Spinal cord (tissue), 10 donors: ENCODE measurements around the gene PIF1. TPM values are rescaled to one million over a fixed set of nuclear protein-coding genes. Genes with fewer than 3 reads are reported as not detected.
A peak's percentile ranks its signal among the peaks of the same experiment; 100 is the strongest.

Experiments
- DNase-seq, 6 donors: peaks; one replicate each; pipeline versions ENCODE4 v3.0.0 to v3.0.0-alpha.2; 2013 to 2015; ENCODE audit warnings: low spot score in 6 of 6, low read depth in 4 of 6
- H3K27ac ChIP-seq: one replicate; pipeline ENCODE4 v1.5.1; 2013; ENCODE audit warnings: low read depth, low read length, control low read depth
- H3K27me3 ChIP-seq: one replicate; pipeline ENCODE4 v1.6.1; 2013; ENCODE audit warnings: low read length; ENCODE audit not compliant: control insufficient read depth, insufficient read depth
- H3K36me3 ChIP-seq: one replicate; pipeline ENCODE4 v1.6.1; 2013; ENCODE audit warnings: low read length; ENCODE audit not compliant: control insufficient read depth, insufficient read depth
- H3K4me1 ChIP-seq: one replicate; pipeline ENCODE4 v1.6.1; 2013; ENCODE audit warnings: low read length; ENCODE audit not compliant: control insufficient read depth, insufficient read depth
- H3K4me3 ChIP-seq: one replicate; pipeline ENCODE4 v1.5.1; 2013; ENCODE audit warnings: low read depth, low read length, control low read depth
- H3K9me3 ChIP-seq: one replicate; pipeline ENCODE4 v1.6.1; 2013; ENCODE audit warnings: low read length; ENCODE audit not compliant: control insufficient read depth, insufficient read depth
- WGBS: methylation state at CpG from one replicate; pipeline ENCODE4 v1.1.5; 2013; ENCODE audit warnings: missing lambda C conversion rate; ENCODE audit not compliant: insufficient coverage; 5-methylcytosine and 5-hydroxymethylcytosine counted together
- long read RNA-seq, 4 donors: transcript quantifications; one replicate each; lab custom pipeline, GENCODE V29; 2026
- polyA plus RNA-seq, 2 donors: library from polyadenylated mRNA; unstranded; fragments of 120-200 nt; gene quantifications; one replicate each; pipeline ENCODE4 v1.2.1, GENCODE V29; 2013; ENCODE audit not compliant: insufficient read length in 2 of 2
- total RNA-seq, 2 donors: library from RNA; depleted of rRNA in 1 of 2; stranded (reverse); fragments of 120-200 nt in 1 of 2; fragments of >200 nt in 1 of 2; gene quantifications; one replicate each; pipeline versions ENCODE4 v1.2.3 to v1.2.4, GENCODE V29; 2013 to 2014
- donor health status: healthy.

The PIF1 gene
- total RNA-seq (1 to 10 TPM; 2.3 to 4.0 TPM), polyA plus RNA-seq (10 to 100 TPM in 1 of 2 donors, 1 to 10 TPM in 1; 8.5 to 11.3 TPM)
- long read RNA-seq, donor 1 = 0 reads
- long read RNA-seq, donor 2 = 0 reads
- long read RNA-seq, donor 3 = 0 reads
- long read RNA-seq, donor 4 = 0 reads

- Histone ChIP-seq H3K4me3 (peak within 1 kb of the TSS; percentile 76), H3K27me3 (peaks cover 11% of the 10 kb centered on the region), H3K27ac (peak within 1 kb of the TSS; percentile 89), H3K36me3 (peaks cover 15% of the 10 kb centered on the region), H3K4me1 (peaks cover 25% of the 10 kb centered on the region), H3K9me3 (no peaks in the 10 kb centered on the region)
- DNase-seq = peak; percentile 93 to 99 (median 96)
- WGBS = 0% methylated on average over 32 of the region's 35 CpGs
Measured at GRCh38 chr15:64825431-64826294, at the start of gene PIF1. Gene PIF1 (minus strand): TSS chr15:64825647. CDS start chr15:64824335, 1,312 bp downstream.

DNA sequence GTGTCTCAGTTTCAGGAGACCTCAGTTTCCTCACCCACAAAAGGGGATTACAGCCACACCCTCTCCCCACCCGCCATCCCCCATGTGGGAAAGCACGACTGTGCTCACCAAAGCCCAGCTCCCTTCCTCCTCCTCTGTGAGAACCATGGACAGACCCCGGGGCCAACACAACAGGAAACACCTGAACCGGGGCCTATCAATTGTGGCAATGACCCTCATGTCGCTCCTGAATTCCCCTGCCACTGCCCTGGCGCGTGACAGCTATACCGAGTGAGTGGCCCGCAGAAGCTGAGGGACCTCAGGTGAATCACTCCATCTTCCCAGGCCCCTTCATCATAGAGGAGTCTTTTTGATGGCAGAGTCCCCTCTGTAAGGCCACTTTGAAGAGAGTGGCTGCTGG is 44.9 kb upstream of the PIF1 start:
- no peaks in the 10 kb centered on the region for H3K27me3 ChIP-seq
- H3K4me3 ChIP-seq = no peak overlapping the region
- no peak overlapping the region for H3K27ac ChIP-seq
- H3K9me3 ChIP-seq = no peaks in the 10 kb centered on the region
- peaks cover 18% of the 10 kb centered on the region for H3K36me3 ChIP-seq
- DNase-seq = no peak
- peaks cover 22% of the 10 kb centered on the region for H3K4me1 ChIP-seq
- 85% methylated on average over 9 of the region's 9 CpGs for WGBS

DNA sequence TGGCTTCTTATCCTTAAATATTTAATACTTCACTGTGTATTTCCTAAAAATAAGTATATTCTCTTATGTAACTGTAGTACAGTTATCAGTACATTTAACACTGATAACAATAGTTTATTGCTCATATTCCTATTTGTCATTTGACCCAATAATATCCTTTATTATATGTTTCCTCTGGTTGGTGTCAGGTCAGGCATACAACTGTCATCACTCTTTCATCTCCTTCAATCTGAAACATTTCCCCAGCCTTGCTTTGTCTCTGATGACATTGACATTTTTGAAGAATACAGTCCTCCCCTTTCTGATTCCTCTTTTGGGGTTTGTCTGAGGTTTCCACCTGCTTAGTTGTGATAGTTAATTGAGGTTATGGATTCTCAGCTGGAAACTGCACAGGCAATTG is 44.1 kb upstream of the PIF1 start:
- H3K4me3 ChIP-seq = no peak overlapping the region
- no peaks in the 10 kb centered on the region for H3K9me3 ChIP-seq
- H3K4me1 ChIP-seq = peaks cover 29% of the 10 kb centered on the region
- H3K27me3 ChIP-seq = no peaks in the 10 kb centered on the region
- no peak overlapping the region for H3K27ac ChIP-seq
- peaks cover 26% of the 10 kb centered on the region for H3K36me3 ChIP-seq
- DNase-seq = no peak

GRCh38 chr15:64865998-64866520 is 40.6 kb upstream of the PIF1 start:
- Histone ChIP-seq H3K4me1 (peaks cover 33% of the 10 kb centered on the region), H3K36me3 (peaks cover 47% of the 10 kb centered on the region), H3K27ac (peak overlapping the region; percentile 79), H3K27me3 (no peaks in the 10 kb centered on the region), H3K9me3 (no peaks in the 10 kb centered on the region), H3K4me3 (no peak overlapping the region)
- 55% methylated on average over 5 of the region's 6 CpGs for WGBS
- peak in 2 of 6 donors; percentile 24 to 61 for DNase-seq

DNA sequence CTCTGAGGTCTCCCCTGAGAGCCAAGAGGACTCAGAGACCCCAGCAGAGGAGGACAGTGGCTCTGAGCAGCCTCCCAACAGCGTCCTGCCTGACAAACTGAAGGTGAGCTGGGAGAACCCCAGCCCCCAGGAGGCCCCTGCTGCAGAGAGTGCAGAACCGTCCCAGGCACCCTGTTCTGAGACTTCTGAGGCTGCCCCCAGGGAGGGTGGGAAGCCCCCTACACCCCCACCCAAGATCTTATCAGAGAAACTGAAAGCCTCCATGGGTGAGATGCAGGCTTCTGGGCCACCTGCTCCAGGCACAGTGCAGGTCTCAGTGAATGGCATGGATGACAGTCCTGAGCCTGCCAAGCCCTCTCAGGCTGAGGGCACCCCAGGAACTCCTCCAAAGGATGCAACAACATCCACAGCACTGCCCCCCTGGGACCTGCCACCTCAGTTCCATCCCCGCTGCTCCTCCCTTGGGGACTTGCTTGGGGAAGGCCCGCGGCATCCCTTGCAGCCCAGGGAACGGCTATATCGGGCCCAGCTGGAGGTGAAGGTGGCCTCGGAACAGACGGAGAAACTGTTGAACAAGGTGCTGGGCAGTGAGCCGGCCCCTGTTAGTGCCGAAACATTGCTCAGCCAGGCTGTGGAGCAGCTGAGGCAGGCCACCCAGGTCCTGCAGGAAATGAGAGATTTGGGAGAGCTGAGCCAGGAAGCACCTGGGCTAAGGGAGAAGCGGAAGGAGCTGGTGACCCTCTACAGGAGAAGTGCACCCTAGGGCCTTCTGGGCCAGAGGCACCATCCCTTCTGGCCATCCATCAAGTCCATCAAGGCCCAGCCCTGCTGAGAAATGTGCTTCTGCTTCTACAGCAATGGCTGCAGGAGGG is 39.9 kb upstream of the PIF1 start:
- Histone ChIP-seq H3K4me1 (peaks cover 39% of the 10 kb centered on the region), H3K4me3 (no peak overlapping the region), H3K9me3 (no peaks in the 10 kb centered on the region), H3K27me3 (no peaks in the 10 kb centered on the region), H3K27ac (peak overlapping the region; percentile 79), H3K36me3 (peaks cover 52% of the 10 kb centered on the region)
- no peak for DNase-seq
- 90% methylated on average over 11 of the region's 12 CpGs for WGBS

- peaks cover 43% of the 10 kb centered on the region for H3K4me1 ChIP-seq
- peaks cover 62% of the 10 kb centered on the region for H3K36me3 ChIP-seq
- H3K9me3 ChIP-seq = no peaks in the 10 kb centered on the region
- H3K27ac ChIP-seq = no peak overlapping the region
- H3K4me3 ChIP-seq = no peak overlapping the region
- H3K27me3 ChIP-seq = no peaks in the 10 kb centered on the region
- 62% methylated on average over 1 of the region's 1 CpG for WGBS
- DNase-seq = no peak
Measured at GRCh38 chr15:64864068-64864467, 38.6 kb upstream of the PIF1 start.

DNA sequence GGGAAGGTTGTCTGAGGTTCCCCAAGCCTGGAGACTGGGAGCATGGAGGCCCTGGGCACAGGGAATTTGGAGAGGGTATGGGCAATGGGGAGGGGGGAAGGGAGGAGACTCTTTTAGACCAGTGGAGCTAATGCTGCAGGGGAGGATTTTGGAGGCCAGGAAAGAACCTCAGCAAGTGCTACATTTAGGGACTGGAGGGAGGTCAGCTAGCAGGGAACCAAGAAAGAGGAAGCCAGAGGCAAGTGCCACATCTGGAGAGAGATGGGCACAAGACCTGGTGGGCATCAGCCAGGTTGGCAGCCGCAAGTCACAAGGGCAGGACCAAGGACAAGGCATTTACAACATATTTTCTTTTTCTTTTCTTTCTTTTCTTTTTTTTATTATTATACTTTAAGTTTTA is 37.0 kb upstream of the PIF1 start:
- DNase-seq = no peak
- H3K4me1 ChIP-seq = peaks cover 48% of the 10 kb centered on the region
- WGBS = no CpG with 5 or more reads among the region's 1 CpG
- no peak overlapping the region for H3K4me3 ChIP-seq
- no peak overlapping the region for H3K27ac ChIP-seq
- no peaks in the 10 kb centered on the region for H3K9me3 ChIP-seq
- no peaks in the 10 kb centered on the region for H3K27me3 ChIP-seq
- H3K36me3 ChIP-seq = peaks cover 62% of the 10 kb centered on the region

- H3K36me3 ChIP-seq = peaks cover 60% of the 10 kb centered on the region
- 84% methylated on average over 4 of the region's 4 CpGs for WGBS
- H3K9me3 ChIP-seq = no peaks in the 10 kb centered on the region
- no peak overlapping the region for H3K27ac ChIP-seq
- peaks cover 48% of the 10 kb centered on the region for H3K4me1 ChIP-seq
- no peak for DNase-seq
- no peaks in the 10 kb centered on the region for H3K27me3 ChIP-seq
- H3K4me3 ChIP-seq = no peak overlapping the region
Measured at GRCh38 chr15:64861960-64862359, 36.5 kb upstream of the PIF1 start.

DNA sequence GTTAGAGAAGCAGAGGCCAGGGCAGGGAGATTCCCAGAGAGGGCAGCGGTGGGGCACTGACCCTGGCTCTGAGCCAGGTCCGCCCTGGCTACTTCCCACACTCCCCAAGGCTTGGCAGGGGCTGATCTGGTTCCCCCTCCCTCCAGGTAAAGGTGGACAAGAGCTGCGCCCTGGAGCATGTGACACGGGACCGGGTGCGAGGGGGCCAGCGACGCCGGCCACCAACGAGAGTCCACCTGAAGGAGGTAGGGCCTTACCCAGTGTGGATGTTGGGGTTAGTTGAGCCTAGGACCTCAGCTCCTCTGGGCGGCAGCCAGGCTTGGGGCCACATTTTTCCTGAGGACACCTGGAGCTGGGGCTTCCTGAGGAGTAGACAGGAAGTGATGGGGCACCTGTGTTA is 35.9 kb upstream of the PIF1 start:
- whole genome bisulfite sequencing = 96% methylated on average over 11 of the region's 11 CpGs

More for the DNA sequence above, 35.9 kb upstream of the PIF1 start:
- Histone ChIP-seq H3K36me3 (peaks cover 59% of the 10 kb centered on the region), H3K27ac (no peak overlapping the region), H3K4me3 (no peak overlapping the region), H3K9me3 (no peaks in the 10 kb centered on the region), H3K4me1 (peaks cover 50% of the 10 kb centered on the region), H3K27me3 (no peaks in the 10 kb centered on the region)
- DNase-seq = no peak
